ENCODE results near the gene SHH.

SHH gene

GRCh38 chr7:155824227-155824886 lies 12.1 kb upstream of the SHH start:
- TF ChIP-seq, protein P1, sequence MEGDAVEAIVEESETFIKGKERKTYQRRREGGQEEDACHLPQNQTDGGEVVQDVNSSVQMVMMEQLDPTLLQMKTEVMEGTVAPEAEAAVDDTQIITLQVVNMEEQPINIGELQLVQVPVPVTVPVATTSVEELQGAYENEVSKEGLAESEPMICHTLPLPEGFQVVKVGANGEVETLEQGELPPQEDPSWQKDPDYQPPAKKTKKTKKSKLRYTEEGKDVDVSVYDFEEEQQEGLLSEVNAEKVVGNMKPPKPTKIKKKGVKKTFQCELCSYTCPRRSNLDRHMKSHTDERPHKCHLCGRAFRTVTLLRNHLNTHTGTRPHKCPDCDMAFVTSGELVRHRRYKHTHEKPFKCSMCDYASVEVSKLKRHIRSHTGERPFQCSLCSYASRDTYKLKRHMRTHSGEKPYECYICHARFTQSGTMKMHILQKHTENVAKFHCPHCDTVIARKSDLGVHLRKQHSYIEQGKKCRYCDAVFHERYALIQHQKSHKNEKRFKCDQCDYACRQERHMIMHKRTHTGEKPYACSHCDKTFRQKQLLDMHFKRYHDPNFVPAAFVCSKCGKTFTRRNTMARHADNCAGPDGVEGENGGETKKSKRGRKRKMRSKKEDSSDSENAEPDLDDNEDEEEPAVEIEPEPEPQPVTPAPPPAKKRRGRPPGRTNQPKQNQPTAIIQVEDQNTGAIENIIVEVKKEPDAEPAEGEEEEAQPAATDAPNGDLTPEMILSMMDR (IDR thresholded peaks at IDR 0.05; ENCODE audit: low read depth, low read length, missing control alignments) = no peak
- DNase-seq (ENCODE audit: low read depth) = peak; percentile 53
- H3K4me3 ChIP-seq (ENCODE audit: low read depth, low read length) = no peak overlapping the region
- in situ Hi-C loops (cut with HindIII; ENCODE audit: low sequenced_read_pairs) = no loop called here

DNA sequence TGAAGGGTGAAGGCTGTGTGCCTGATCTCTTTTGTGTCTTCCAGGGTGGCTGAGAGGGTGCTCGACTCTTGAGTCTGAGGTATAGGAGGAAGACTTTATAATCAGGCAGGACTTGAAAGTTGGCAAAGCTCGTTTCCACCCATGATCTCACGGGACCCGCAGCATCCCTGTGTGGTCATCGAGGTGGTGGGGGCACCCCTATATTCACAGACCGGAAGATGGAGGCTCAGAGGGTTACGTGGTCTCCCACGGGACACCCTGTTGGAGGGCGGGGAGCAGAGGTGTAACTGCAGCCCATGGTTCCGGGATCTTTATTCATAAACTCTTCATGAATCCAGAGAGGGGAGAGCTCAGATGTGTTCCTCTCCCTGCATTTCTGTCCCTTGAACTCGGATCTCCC lies 9.6 kb upstream of the SHH start:
- TF ChIP-seq, protein P1 (IDR thresholded peaks at IDR 0.05; ENCODE audit: low read depth, low read length, missing control alignments) = no peak
- no peak for DNase-seq (ENCODE audit: low read depth)
- H3K4me3 ChIP-seq (ENCODE audit: low read depth, low read length) = no peak overlapping the region
- in situ Hi-C loops (cut with HindIII; ENCODE audit: low sequenced_read_pairs) = no loop called here

- in situ Hi-C loops (cut with HindIII; ENCODE audit: low sequenced_read_pairs) = no loop called here
- no peak for DNase-seq (ENCODE audit: low read depth)
- TF ChIP-seq, protein P1 (IDR thresholded peaks at IDR 0.05; ENCODE audit: low read depth, low read length, missing control alignments) = no peak
Observed at GRCh38 chr7:155820788-155821187, 8.5 kb upstream of the SHH start.

GRCh38 chr7:155820246-155820645 lies 8.0 kb upstream of the SHH start:
- TF ChIP-seq, protein P1 (IDR thresholded peaks at IDR 0.05; ENCODE audit: low read depth, low read length, missing control alignments) = no peak
- no peak overlapping the region for H3K4me3 ChIP-seq (ENCODE audit: low read depth, low read length)
- in situ Hi-C loops (cut with HindIII; ENCODE audit: low sequenced_read_pairs) = no loop called here
- DNase-seq (ENCODE audit: low read depth) = no peak

More at GRCh38 chr7:155820788-155821187, 8.5 kb upstream of the SHH start:
- no peak overlapping the region for H3K4me3 ChIP-seq (ENCODE audit: low read depth, low read length)

DNA sequence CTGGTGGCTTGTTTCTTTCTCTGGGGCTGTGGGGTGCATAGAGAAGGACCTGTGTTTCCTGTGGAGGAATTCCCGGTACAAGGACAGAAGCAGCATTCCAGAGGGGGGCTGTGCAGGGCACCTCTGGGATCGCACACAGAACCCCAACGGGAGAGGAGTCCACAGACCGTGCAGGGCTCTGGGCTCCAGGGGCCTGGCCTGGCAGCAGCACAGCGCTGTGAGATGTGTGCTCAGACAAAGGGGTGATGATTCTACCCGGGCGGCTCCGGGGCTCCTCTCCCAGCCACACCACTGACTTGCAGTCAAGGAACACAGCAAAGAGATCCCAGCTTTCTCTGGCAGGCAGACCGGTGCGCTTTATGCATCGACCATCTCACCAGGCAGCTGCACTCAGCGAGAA lies 6.9 kb upstream of the SHH start:
- no peak for DNase-seq (ENCODE audit: low read depth)
- in situ Hi-C loops (cut with HindIII; ENCODE audit: low sequenced_read_pairs) = no loop called here
- no peak overlapping the region for H3K4me3 ChIP-seq (ENCODE audit: low read depth, low read length)
- TF ChIP-seq, protein P1 (IDR thresholded peaks at IDR 0.05; ENCODE audit: low read depth, low read length, missing control alignments) = no peak

DNA sequence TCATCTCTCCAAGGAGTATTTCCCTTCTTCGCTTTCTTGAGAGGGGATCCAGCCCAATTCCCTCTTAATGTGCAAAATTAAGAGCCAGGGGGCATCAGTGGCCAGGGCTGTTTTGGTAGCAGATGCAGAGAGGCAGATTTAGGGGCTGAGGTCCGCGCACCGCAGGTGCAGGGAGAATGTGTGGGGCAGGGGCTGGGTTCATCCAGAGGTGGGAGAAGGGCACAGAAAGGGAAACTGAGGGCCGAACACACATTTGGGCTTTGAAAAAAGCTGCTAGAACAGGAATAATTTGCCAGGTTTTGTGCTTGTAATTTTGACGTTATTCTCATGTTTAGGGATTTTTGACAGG lies 6.5 kb upstream of the SHH start:
- no peak for DNase-seq (ENCODE audit: low read depth)
- in situ Hi-C loops (cut with HindIII; ENCODE audit: low sequenced_read_pairs) = no loop called here
- TF ChIP-seq, protein P1 (IDR thresholded peaks at IDR 0.05; ENCODE audit: low read depth, low read length, missing control alignments) = no peak
- no peak overlapping the region for H3K4me3 ChIP-seq (ENCODE audit: low read depth, low read length)

All from astrocyte of the cerebellum (primary cell).